HG03457 (cell line): Measurements from ENCODE around the gene TRPM2.
"Not testable (repeated sequence)": the region's sequence is repeated elsewhere in the genome, so short reads cannot be mapped to it uniquely, and the experiment has no call there.

Experiments
- ATAC-seq: cut with Tn5 transposase; IDR thresholded peaks from one replicate; pipeline ENCODE4 v1.9.1; 2021; ENCODE audit warnings: moderate number of reproducible peaks; ENCODE audit not compliant: unreplicated experiment

The TRPM2 gene

DNA sequence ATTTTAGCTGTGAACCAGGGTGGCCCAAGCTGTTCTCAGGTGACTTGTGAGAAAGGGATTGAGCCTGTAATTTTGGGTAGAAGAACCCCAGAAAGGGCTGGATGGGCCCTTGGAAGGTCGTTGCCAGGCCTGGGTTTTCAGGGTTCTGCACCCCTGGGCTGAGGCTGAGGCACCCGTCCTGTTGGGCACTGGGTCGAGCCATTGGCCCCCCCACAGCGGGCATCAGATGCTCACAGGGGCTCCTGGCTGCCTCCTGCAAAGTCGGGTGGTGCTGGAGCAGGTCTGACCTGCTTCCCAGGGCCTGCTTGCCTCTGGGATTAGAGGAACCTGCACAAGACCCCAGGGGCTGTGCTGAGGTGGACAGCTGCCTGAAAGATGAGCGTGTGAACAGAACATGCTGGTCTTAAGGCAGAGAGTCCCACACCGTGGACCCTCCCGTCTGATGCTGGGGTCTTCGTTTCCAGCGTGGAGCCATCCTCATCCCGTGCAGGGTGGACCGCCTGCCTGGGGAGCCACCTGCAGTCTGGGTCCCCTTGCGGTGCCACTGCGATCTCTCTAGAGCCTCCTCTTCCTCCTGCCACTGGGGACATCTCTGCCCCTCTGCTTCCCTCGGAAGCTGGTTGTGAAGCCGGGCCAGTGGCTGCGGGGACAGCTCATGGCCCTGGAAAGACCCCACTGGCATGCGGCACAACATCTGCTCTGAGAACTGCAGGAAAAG lies 1.7 kb upstream of the TRPM2 start:
- no peak for ATAC-seq

DNA sequence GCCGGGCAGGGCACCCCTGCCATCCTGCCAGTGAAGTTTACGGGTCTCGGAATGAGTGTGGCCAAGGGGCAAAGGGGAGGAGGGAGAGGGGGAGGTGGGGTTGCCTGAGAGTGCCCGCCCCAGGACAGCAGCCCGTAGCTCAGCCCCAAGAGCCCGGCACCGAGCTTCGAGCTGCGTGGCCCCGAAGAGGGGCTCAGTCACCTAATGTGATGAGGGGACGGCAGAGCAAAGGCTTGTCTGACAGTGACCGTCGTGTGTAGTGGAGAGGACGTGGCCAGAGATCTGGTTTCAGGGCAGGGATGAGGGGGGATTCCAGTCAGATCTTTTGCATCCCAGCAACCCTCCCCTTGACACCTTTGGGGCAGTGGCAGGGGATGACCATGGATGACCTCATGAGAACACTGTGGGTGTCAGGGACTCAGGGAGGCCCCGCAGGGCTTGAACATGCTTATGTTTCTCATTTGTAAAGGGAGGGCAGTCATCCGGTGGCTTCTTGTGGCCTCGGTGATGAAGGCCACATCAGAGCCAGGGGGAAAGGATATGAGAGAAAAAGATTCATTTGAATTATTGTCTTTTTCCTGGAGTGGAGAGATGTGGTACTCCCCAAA lies 1.1 kb upstream of the TRPM2 start:
- no peak for ATAC-seq

DNA sequence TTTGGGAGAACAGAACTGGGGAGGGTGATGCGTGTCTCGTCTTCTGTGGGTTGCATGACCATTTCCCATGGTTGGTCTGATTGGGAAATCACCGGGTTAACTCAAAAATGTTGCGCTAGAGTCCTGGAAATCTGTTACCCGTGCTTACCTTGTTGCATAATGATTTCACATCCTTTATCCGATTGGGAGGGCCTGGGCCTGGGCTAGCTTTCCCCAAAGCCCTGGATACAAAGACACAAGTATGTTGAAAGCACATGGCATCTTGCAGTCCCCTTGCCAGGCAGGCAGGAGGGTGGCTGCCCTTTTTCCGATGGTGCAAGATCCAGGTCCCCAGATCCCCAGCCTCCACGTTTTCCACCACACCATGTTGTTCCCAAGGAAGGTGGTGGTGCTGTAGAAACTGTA lies 582 bp downstream of the TRPM2 start:
- no peak for ATAC-seq

DNA sequence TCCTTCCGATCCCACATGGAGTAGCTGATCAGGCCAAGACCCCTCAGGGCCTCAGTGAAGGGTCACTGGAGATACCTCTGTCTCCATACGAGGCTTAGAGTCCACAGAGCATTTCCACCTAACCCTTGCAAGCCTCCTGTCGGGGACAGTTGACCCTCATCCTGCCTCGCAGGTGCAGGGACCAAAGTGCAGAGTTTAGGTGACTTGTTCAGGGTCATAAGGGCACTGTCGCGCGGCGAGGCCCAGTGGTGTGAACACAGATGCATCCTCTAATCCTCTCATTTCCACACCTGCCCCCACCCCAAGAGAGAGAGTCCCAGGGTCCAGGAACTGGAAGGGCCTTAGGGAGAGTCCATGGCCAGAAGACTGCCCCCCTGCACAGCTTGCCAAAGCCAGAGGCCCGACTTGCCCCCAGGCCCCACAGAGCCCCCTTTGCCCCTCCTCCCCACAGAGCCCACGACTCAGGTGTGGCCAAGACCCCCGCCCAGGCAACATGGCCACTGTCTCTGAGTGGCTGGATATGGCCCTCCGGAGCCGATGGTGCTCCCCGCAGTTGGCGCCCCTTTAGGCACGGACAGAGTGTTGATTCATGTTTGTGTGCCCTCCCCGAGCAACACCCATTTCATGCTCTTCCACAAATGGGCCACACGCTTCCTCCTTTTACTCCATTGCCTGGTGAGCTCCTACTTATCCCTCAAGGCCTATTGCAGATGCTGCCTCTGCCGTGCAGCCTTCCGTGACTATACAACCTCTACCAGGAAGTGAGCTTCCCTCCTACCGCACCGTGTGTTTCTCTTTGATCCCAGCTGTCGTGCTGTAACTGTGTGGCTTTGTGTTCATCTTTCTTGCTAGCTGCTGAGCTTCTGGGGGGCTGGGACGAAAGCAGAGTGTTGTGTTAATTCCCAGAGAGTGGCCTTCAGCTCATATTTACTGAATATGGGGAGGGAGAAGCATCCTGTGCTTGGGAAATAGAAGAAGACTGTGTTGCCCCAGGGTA lies 1.7 kb downstream of the TRPM2 start:
- no peak for ATAC-seq

DNA sequence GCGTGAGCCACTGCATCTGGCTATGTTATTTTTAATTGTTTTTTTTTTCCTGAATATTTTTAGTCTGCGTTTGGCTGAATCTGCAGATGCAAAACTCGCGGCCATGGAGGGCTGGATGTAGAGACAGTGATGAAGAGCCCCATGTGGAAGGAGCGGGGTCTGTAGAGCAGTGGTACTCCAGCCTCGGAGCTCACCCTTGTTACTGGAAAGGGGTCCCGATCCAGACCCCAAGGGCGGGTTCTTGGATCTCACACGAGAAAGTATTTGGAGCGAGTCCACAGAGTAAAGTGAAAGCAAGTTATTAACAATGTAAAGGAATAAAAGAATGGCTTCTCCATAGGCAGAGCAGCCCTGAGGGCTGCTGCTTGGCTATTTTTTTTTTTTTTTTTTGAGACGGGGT lies 2.7 kb downstream of the TRPM2 start:
- ATAC-seq, result no peak

DNA sequence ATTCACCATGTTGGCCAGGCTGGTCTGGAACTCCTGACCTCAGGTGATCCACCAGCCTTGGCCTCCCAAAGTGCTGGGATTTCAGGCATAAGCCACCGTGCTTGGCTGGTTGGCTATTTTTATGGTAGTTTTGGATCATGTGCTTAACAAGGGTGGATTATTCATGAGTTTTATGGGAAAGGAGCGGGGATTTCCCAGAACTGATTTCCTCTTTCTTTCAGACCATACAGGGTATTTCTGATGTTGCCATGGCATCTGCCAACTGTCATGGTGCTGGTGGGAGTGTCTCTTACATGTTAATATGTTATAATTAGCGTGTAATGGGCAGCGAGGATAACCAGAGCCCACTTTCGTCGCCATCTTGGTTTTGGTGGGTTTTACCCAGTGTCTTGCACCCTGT lies 3.2 kb downstream of the TRPM2 start:
- ATAC-seq, result no peak

DNA sequence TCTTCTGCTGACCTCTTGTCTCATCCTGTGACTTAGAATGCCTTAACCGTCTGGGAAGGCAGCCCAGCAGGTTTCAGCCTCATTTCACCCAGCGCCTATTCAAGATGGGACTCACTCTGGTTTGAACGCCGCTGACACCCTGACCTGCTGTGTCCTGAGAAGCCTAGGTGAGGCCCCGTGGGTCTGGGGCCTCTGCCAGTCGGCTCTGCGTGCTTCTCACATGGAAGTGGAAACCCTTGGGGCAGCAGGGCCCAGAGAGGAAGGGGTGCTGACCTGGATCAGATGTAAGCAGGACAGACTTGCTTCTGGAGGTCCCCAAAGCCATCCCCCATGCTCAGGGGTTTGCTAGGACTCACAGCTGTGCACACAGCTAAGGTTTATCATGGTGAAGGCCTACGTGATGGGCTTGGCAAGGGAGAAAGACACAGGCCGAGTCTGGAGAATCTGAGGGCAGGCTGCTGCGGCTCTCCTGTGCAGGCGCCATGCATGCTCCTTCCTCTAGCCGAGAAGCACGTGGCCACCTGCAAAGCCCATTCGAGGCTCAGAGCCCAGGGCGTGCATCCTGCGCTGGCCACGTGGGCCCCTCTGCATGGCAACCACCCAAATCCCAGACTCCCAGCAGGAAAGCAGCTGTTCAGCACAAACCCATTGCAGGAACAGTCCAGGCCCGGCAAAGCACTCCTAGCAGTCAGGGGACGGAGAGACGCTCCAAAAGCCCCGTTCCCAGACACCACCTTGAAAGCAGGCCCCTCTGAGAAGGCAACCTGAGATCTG lies 3.8 kb downstream of the TRPM2 start:
- ATAC-seq, result no peak

DNA sequence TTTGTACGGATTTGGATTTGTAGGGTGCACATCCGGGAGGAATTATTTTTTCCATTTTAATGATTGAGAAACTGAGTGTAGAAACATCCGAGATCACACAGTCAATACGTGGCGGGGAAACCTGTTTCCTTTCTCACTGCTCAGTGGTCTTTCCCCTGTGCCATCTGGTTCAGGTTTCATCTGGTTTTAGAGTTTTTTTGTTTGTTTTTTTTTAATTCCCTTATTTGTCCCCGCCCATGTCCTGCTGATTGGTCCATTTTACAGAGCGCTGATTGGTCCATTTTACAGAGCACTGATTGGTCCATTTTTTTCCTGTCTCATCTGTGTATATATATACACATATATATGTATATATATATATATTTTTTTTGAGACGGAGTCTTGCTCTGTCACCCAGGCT lies 6.0 kb downstream of the TRPM2 start:
- ATAC-seq, result no peak

DNA sequence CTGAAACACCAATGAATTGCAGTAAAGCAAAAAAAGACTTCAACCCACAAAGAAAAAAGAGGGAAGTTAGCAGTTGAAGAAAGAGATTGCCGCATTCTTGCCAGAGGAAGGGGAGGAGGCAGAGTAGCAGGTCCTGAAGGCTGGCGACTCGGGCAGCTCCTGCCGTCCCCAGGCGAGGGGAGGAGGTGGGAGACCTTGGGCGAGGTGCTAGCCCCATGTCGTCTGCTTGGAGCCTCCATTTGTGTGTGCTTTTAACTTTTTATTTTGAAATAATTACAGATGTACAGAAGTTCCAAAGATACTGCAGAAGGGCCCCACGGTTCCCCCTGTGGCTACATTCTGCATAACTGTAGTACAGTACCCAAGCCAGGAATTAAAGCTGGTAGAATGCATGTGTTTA lies 6.7 kb downstream of the TRPM2 start:
- ATAC-seq, result no peak

DNA sequence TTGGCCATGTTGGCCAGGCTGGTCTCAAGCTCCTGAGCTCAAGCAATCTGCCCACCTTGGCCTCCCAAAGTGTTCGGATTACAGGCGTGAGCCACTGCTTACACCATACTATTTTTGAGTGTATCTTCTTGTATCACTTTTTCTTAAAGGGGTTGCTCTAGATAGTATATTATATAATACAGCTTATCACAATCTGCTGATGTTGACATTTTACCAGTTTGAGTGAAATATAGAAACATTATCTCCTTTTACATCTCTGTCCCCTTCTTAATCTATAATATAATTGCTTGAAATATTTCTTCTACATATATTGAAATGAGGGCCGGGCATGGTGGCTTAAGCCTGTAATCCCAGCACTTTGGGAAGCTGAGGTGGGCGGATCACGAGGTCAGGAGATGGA lies 8.5 kb downstream of the TRPM2 start:
- ATAC-seq, result not testable (repeated sequence)

DNA sequence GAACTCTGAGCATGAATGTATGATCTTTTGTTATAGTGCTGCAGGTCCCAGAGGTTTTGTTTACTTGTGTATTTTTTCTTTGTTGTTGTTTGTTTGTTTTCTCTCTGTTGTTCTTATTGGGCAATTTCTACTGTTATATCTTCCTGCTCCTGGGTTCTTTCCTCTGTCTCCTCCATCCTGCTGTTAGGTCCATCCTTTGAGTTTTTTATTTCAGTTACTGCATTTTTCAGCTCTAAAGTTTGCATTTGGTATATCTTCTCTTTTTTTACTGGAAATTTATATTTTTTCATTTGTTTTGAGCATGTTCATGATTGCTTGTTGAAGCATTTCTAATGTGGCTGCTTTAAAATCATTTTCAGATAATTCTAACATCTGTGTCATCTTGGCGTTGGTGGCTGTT lies 9.9 kb downstream of the TRPM2 start:
- ATAC-seq, result no peak

DNA sequence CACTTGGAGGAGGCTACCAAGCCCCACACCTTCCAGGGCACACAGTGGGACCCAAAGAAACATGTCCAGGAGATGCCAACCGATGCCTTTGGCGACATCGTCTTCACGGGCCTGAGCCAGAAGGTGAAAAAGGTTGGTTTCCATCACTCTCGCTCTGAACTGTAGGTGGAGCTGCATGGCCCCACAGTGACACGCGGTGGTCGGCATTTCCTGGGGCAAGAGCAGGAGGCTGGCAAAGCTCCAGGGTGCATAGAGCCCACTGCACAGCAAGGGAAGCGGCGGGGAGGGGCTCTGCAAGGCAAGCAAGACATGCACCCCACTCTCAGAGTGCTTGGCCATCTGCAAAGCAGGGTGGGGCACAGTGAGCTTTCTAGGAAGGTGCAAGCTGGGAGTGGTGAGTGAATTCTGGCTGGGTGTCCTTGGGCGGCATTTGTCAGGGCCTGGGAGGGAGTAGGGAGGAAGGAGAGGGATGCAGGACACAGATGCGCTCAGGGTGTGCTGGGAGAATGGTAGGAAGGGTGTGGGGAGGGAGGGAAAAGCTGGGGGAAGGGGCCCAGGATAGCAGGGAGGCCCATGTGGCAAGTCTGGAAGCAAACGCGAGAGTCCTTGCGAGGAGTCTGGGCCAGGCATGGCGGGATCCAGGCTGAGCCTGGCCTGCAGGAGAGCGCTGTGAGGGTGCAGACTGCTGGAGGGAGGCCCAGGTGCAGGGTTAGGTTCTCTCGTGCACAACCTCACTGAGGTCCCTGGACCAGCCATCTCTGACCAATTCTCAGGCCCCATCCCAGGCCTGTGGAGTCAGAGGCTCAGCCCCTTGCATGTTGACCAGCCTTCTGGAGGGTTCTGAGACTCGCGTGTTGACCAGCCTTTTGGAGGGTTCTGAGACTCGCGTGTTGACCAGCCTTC lies 11.0 kb downstream of the TRPM2 start:
- no peak for ATAC-seq

DNA sequence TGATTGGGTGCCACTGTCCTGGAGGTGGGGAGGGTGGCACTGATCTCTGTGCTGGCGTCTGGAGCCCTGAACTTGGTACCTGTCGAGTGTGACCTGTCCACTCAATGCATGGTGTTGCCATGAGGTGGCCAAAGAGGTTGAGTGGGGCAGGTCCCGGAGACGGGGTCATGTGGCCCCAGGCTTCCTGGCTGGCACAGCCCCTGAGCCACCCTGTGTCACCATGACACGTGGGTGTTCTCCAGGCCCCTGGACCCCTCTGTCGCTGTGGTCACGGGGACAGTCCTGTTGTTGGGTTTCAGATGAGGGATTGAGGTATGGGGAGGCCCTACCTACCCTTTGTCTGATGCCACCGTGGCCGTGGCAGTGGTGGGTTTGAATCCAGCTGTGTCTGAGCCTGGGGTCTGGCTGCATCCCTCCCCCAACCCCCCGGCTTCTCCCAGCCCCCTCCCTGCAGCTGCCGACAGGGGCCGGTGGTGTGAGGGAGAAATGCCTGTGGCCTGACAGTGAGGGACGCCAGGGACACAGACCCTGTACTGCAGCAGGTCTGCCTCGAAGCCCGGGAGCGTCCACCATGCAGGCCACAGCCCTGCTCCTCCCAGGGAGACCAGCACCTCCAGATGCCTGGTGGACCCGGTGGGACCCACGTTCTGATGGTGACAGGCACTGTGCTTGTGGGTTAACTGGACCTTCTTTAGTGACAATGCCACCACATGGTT lies 12.0 kb downstream of the TRPM2 start:
- no peak for ATAC-seq

DNA sequence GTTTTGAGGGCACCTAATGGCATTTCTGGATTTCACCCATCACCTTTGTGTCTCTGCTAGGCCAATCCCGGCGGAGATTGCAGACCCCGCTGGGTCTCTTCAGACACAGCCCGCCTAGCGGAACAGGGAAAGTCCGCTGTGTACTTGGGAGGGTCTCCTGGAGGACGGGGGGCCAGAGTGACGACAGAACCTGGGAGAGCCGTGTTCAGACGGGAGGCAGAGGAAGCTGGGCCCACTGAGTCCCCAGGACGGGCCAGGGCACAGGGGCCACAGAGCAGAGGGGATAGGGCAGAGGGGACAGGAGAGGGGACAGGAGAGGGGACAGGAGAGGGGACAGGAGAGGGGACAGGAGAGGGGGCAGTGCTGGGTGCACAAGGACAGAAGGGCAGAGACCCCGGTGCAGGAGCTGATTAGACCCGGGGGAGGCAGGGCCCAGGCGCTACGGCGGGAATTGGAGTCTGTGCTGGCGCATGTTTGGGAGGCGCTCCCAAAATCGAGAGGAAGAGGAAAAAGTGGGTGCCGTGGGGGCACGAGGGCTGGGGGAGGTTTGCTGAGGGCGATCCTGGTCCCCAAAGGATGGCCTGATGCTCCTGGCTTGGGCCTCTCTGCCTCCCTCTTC lies 12.7 kb downstream of the TRPM2 start:
- no peak for ATAC-seq

DNA sequence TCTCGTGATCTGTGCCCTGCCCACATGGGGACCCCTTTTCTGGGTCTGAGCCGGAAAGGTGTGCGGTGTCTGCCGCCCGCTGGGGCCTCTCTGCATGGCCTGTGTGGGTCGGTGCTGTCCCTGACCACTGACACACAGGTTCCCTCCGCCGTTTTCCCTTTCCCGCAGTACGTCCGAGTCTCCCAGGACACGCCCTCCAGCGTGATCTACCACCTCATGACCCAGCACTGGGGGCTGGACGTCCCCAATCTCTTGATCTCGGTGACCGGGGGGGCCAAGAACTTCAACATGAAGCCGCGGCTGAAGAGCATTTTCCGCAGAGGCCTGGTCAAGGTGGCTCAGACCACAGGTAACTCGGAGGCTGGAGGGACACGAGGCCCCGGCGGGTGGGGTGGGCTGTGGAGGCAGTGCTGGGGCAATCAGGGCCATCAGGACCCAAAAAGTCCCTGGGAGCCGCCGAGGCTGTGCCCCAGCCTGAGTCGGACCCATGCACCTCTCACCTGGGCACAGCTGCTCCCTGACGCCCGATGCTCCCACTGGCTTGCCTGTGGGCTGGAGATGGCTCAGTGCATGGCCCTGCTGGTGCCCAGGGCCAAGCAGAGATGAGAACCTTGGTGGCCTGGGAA lies 13.3 kb downstream of the TRPM2 start:
- ATAC-seq, result no peak

DNA sequence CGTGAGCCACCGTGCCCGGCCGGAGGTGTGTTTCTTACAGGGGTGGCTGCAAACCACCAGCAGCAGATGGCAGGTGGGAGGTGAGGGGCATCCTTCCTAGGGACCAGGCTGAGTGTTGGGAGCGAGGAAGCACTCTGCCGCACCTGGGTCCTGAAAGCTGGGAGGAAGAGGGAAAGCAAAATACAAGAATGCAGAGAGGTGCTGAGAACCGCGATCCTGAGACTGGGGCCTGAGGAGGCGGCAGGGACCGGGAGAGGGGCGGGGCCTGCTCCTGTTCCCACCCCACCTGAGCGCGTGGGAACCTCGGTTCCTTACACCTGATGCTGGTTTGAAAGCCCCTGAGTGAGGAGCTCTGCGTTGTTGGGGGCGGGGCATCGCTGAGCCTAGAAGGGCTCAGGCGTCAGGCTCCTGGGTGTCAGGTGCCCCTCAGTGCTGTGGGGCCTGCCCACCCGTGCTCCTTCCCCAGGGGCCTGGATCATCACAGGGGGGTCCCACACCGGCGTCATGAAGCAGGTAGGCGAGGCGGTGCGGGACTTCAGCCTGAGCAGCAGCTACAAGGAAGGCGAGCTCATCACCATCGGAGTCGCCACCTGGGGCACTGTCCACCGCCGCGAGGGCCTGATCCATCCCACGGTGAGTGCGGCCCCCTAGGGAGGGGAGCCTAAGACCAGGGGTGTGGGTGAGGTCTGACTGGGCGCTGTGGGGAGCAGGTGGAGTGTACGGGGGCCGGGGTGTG lies 15.5 kb downstream of the TRPM2 start:
- no peak for ATAC-seq

DNA sequence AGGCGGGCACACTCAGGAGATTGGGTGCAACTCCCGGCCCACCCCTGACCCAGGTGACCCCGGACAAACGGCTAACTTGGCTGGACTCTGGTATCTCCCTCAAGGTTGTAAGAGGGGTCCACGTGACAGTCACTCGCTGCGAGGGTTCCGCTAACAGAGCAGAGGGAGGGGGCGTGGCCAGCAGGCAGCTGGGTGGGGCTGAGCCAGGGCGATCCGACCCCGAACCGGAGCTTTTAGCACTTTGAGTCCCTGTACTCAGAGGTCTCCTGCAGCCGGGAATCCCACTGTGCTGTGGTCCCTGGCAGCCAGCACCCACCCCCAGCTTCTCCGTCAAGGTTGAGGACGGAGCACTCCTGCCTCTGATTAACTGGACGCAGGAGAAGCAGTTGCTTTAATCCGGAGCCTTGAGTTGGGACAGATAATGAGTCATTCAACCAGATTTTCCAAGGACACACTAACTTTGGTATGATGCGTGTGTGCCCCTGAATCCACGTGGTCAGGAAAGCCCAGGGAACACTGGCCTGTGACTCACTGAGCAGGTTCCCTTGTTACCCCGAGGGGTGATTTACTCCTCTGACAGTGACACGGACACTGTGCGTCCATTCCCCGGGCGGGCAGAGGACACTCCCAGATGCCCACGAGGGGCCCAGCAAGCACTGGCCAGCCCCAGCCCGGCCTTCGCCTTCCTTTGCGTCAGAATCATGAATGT lies 16.8 kb downstream of the TRPM2 start:
- ATAC-seq, result no peak
